GM12892 (cell line): ENCODE data around the gene RSU1.

ENCODE experiments used
- DNase-seq: peaks from one replicate; pipeline ENCODE4 v3.0.0; 2011; ENCODE audit not compliant: insufficient read length
- FAIRE-seq: peaks from 2 replicates; lab custom pipeline; 2011; peaks lifted over from hg19 to GRCh38; lab: Jason Lieb, UNC
- POLR2A ChIP-seq: IDR thresholded peaks from 2 replicates; pipeline ENCODE4 v1.6.1; 2011; ENCODE audit warnings: low read depth, low read length, control low read depth
- POLR2AphosphoS5 ChIP-seq: IDR thresholded peaks from 2 replicates; pipeline ENCODE4 v1.6.1; 2011; ENCODE audit warnings: low read depth, low read length, control low read depth
- TAF1 ChIP-seq: IDR thresholded peaks from 2 replicates; pipeline ENCODE4 v1.6.1; 2011; ENCODE audit warnings: low read depth, mild to moderate bottlenecking, control low read depth, low read length, borderline replicate concordance

RSU1 gene

GRCh38 chr10:16675334-16675733 lies 141.9 kb downstream of the RSU1 start:
- no peak for FAIRE-seq

GRCh38 chr10:16674147-16674703 lies 143.0 kb downstream of the RSU1 start:
- no peak for DNase-seq
- no peak for FAIRE-seq
- TF ChIP-seq TAF1, result no peak
- no peak for TF ChIP-seq POLR2AphosphoS5
- no peak for TF ChIP-seq POLR2A

More at GRCh38 chr10:16675334-16675733, 141.9 kb downstream of the RSU1 start:
- DNase-seq, result no peak
- no peak for TF ChIP-seq TAF1
- TF ChIP-seq POLR2A, result no peak
- TF ChIP-seq POLR2AphosphoS5, result no peak

DNA sequence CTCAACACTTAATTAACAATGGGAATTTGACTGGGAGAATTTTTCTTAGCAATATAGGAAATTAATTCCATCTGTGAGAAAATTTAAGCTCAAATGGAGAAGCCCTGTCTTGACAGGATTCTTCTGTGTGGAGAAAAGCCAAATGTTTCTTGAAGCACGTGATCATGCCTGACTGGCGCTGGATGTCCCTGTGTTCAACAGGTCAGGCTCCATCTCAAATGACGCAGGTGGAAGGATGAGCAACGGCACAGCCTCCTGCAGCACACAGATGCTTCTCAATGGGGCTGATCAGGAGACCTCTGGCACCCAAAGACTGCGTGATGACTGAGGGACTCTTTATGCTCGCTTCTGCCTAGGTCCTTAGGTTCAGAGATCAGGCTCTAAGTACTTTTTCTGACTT lies 143.8 kb downstream of the RSU1 start:
- FAIRE-seq (no peak), DNase-seq (no peak)
- no peak for TF ChIP-seq POLR2A
- TF ChIP-seq TAF1, result no peak
- no peak for TF ChIP-seq POLR2AphosphoS5

- no peak for DNase-seq
- FAIRE-seq, result no peak
- TF ChIP-seq POLR2AphosphoS5 (no peak), POLR2A (no peak), TAF1 (no peak)
Observed at GRCh38 chr10:16663444-16663843, 153.8 kb downstream of the RSU1 start.

DNA sequence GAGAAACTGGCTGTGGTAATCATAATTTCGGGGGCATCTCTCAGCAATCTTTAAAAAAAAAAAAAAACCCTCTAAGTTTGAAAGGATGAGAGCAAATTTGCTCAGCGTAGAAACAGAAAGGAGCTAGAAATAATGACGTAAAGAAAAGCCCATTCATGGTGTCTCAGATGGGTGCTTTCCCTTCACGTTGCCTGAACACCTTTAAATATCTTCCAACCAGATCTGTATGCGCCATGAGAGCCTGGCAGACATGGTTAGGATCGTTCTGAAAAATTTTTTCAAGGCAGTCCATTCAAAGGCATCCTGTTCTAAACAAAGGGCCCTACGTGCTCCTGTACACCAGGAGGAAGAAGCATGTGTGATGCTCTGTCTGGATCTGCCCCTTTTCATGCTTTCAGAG lies 154.3 kb downstream of the RSU1 start:
- no peak for TF ChIP-seq POLR2AphosphoS5
- TF ChIP-seq TAF1, result no peak
- TF ChIP-seq POLR2A, result no peak
- FAIRE-seq, result no peak
- no peak for DNase-seq

DNA sequence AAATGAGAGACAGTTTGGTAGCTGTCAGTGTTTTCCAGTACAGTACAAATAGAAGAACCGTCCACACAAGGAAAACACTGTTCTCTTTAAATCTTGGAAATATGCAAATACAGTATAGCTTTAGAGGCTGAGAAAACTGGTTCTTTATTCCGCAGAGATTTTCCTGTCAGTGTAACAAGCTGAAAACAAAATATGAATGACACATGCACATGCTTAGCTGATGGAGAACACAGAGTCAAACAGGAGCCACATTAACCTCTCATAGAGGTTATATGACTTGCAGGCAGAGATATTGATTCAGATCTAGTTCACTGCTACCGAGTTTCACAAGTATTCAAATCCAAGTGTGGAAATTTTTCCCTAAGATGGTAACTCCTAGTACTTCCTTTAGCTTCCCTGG lies 160.3 kb downstream of the RSU1 start:
- TF ChIP-seq POLR2AphosphoS5, result no peak
- TF ChIP-seq TAF1, result no peak
- TF ChIP-seq POLR2A, result no peak
- no peak for DNase-seq
- FAIRE-seq, result no peak

- FAIRE-seq (no peak), DNase-seq (no peak)
- TF ChIP-seq TAF1 (no peak), POLR2AphosphoS5 (no peak), POLR2A (no peak)
Observed at GRCh38 chr10:16653224-16653623, 164.0 kb downstream of the RSU1 start.

- no peak for DNase-seq
- no peak for TF ChIP-seq POLR2AphosphoS5
- TF ChIP-seq TAF1, result no peak
- TF ChIP-seq POLR2A, result no peak
Observed at GRCh38 chr10:16652154-16652553, 165.1 kb downstream of the RSU1 start.

GRCh38 chr10:16649757-16650156 lies 167.5 kb downstream of the RSU1 start:
- FAIRE-seq (no peak), DNase-seq (no peak)
- TF ChIP-seq POLR2A (no peak), TAF1 (no peak), POLR2AphosphoS5 (no peak)

More at GRCh38 chr10:16652154-16652553, 165.1 kb downstream of the RSU1 start:
- no peak for FAIRE-seq

DNA sequence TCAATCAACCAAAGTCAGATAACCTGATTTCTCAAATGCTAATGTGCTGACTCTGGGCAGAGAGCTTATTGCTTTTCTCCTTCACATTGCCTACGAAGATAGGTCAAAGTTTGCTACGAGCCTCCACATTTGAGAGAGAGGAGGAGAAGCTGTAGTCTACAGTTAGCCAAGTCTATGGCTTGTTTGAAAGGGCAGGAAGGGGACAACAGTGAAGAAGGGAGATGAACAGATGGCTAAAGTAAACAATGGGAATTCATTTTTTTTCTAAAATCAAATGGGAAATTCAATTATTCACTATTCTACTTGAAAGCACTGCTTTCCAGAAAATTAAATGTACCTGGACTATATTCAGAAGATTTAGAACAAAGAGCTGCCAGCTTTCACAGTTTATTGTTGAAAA lies 168.9 kb downstream of the RSU1 start:
- no peak for TF ChIP-seq POLR2A
- TF ChIP-seq TAF1, result no peak
- FAIRE-seq (no peak), DNase-seq (no peak)

DNA sequence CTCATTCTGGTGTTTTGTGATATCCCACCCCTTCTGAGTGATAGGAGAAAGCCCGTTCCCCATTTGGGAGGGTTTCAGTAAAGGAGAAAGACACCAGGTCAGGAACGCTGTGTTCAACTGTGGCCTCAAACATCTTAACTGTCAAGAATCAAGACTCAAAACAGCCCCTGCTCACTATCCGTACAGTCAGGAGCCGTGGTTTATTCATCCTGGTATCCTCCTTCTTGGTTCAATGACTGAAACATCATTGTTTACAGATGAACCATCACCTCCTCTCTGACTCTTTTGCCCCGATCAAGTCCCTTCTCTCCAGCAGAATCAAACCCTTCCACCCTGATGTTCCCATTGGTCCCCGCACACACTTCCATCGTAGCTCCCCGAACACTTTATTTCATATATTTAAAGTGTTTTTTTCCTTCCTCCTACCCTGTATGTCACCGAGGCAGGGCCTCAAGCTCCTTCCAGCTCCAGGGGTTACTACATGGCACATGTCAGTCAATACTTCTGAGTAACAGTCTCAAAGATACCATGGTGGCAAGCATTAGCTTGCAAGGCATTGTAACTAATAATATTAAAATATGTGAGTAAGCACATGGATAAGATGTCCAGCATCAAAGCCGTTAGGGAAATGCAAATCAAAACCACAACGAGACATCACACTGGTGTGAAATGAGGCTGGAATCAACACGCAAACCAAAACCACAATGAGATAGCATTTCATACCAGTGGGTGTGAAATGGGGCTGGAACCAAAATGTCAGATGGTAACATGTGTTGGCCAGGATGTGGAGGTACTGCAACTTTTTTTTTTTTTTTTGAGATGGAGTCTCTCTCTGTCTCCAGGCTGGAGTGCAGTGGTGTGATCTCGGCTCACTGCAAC lies 170.8 kb downstream of the RSU1 start:
- no peak for TF ChIP-seq POLR2A
- TF ChIP-seq POLR2AphosphoS5, result no peak
- no peak for TF ChIP-seq TAF1
- DNase-seq (no peak), FAIRE-seq (no peak)

DNA sequence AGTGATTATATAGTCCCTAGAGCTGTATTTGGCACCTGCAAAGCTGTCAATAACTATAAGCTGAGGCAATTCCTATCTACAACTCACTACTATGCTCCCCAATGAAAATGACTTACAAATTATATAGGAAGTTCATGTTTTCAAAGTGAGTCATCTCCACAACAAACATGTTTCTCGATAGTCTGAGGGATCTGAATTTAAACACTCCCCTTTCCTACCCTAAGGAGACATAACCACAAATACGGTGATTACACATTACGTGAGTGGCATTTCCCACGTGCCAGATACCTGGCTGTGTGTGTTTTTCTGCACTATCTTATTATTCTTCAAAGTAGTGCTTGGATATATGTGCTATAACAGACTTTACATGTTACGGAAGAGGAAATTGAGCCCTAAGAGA lies 173.1 kb downstream of the RSU1 start:
- TF ChIP-seq POLR2AphosphoS5, result no peak
- TF ChIP-seq TAF1, result no peak
- no peak for TF ChIP-seq POLR2A
- no peak for FAIRE-seq

More for the DNA sequence above, 173.1 kb downstream of the RSU1 start:
- no peak for DNase-seq
